Activated T-helper 1 cell treated with Interleukin-2 at 50 U/mL for 16 hours (primary cell): ENCODE measurements around the gene RPL15.

ENCODE experiments used
- DNase-seq: peaks from one replicate; pipeline ENCODE4 v3.0.0-alpha.2; 2020; ENCODE audit warnings: low read depth

The RPL15 gene

DNA sequence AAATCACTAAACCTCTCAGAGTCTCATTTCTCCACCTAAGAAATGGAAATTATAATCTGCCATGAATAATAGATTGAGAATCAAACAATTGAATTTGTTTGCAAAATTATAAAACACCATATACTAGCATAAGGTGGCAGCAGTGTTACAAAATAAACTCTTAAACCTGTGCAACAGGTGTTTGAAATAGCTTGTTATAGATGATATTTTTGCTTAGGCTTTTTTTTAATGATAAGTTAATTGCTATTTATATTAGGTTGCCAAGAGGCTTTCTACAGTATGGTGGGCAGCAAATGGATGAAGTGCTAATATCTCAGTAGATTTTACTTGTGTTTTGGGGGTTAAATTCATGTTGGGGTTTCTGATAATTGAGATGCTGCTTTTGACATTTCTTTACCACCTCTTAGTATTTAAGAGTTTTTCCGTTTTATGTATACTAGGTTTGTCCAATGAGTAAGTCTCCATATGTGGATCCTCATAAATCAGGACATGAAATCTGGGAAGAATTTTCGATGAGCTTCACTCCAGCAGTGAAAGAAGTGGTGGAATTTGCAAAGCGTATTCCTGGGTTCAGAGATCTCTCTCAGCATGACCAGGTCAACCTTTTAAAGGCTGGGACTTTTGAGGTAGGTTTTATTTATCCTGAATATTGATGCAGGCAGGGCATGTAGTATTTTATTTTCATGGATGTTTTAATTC, 47.8 kb downstream of the RPL15 start:
- DNase-seq: no peak

DNA sequence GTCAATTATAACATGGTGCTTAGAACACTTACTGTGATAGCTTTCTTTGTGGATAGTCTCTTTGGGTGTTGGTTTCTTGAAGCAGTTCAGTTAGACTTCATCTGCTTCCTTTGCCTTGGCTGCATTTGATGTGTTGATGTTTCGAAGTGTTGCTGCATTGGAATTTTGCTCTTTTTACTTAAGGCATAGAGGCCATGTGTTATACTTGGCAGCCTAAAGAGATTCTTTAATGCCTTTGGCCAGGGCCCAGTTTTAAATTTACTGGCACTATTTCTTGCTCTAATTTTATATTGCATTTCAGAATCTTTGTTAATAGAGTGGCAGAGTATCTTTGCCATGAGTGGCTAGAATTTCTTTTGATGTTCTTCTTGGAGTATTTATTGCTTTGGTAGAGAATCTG, 49.4 kb downstream of the RPL15 start:
- DNase-seq: no peak

DNA sequence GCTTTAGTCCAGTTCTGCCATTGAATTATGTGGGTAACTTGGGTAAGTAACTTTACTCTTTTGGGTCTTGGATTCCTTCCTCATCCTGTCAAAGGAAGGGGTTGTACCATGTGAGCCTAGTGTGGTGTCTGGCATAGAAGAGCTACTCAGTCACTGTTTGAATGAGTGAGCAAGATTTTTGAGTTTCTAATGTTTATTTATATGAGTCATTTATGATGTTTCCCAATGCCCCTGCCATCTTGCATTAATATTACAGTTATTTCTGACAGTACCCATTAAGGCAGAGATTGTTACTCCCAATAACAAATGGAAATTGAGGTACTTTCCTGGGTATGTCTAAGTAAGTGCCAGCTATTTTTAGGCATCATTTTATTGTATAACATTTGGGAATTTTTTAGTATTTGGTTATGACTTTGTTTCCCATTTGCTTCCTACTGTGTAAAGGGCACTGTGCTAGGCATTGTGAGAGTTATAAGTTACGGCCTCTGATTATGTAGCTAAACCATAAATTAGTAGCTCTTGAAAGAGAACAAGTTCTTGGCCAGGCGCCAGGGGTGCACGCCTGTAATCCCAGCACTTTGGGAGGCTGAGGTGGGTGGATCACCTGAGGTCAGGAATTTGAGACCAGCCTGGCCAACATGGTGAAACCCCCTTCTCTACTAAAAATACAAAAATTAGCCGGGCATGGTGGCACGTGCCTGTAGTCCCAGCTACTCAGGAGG, 51.7 kb downstream of the RPL15 start:
- DNase-seq: no peak

DNA sequence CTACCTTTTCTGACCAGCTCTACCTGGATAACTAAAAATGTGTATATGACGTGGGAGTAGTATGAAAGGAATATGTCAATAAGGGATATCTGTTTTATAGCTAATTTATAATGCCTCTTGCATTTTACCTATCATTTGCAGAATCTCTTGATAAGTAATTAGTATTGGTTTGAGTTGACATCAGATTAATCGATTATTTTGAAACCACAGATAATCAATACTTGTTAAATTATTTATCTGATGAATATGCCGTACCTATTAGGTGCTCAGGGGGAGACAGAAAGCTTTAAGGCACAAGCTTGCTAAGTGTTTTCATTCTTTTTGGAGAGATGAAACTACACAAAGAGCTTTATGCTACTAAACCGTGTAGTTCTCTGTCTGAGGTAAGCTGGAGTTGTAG, 52.5 kb downstream of the RPL15 start:
- DNase-seq: no peak
